Skeletal muscle satellite cell (primary cell): ENCODE measurements around the gene SSBP4. TPM values are rescaled to one million over a fixed set of nuclear protein-coding genes. Genes with fewer than 3 reads are reported as not detected.
"Not testable (repeated sequence)": the region's sequence is repeated elsewhere in the genome, so short reads cannot be mapped to it uniquely, and the experiment has no call there.

ENCODE experiments used
- H3K27me3 ChIP-seq: 2 replicates; pipeline ENCODE4 v1.7.0; 2013; ENCODE audit warnings: low read length; ENCODE audit not compliant: control insufficient read depth, insufficient read depth
- H3K36me3 ChIP-seq: 2 replicates; pipeline ENCODE4 v1.7.0; 2013; ENCODE audit warnings: mild to moderate bottlenecking, control low read depth, low read length; ENCODE audit not compliant: insufficient read depth
- H3K4me1 ChIP-seq: 2 replicates; pipeline ENCODE4 v1.7.0; 2013; ENCODE audit warnings: low read length; ENCODE audit not compliant: control insufficient read depth, insufficient read depth
- H3K4me2 ChIP-seq: 2 replicates; pipeline ENCODE4 v1.7.0; 2013; ENCODE audit warnings: mild to moderate bottlenecking, low read length
- H3K4me3 ChIP-seq: 2 replicates; pipeline ENCODE4 v1.7.0; 2013; ENCODE audit warnings: low read length
- H3K9ac ChIP-seq: 2 replicates; pipeline ENCODE4 v1.7.0; 2013; ENCODE audit warnings: mild to moderate bottlenecking, low read depth, low read length, moderate library complexity
- H3K9me3 ChIP-seq: replicated peaks from 2 replicates; pipeline ENCODE4 v1.7.0; 2013; ENCODE audit warnings: mild to moderate bottlenecking, control low read depth, low read length
- total RNA-seq: library from RNA; depleted of rRNA; stranded (reverse); fragments of >200 nt; gene quantifications from 2 replicates; pipeline ENCODE4 v1.2.3, GENCODE V29; 2012; rRNA removed

Gene SSBP4
- 72.2 and 73.2 TPM in 2 replicates for total RNA-seq

DNA sequence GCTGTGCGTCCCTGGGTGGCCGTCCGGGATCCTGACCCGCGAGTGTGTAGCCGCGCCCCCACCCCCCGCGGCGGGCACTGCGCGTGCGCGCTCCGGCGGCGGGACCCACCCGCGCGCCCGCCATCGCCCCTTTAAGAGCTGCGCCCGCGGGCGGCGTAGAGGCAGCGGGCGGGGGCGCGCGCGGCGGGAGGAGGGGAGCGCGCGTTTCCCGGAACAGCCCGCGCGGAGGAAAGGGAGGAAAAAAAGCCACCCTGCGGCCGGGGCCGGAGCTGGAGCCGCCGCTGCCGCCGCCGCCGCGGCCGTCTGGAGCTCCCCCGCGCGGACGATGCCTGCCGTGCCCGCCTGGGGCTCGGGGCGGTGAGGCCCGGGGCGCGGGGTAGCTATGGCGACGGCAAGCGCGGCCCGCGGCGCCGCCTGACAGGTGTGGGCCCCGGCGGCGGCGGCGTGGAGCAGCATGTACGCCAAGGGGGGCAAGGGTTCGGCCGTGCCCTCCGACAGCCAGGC lies at the start of gene SSBP4:
Gene SSBP4 (plus strand): TSS at position 204 of the 504 bp plus-strand sequence. CDS start 251 bp downstream, at position 455.
- H3K27me3 ChIP-seq, result no peaks in the 10 kb centered on the region
- peak within 1 kb of the TSS; percentile 98 for H3K4me2 ChIP-seq
- peak within 1 kb of the TSS; percentile 87 for H3K4me3 ChIP-seq
- no peaks in the 10 kb centered on the region for H3K36me3 ChIP-seq
- H3K9ac ChIP-seq, result peak within 1 kb of the TSS; percentile 86
- H3K4me1 ChIP-seq, result peaks cover 65% of the 10 kb centered on the region
- H3K9me3 ChIP-seq, result no peaks in the 10 kb centered on the region

GRCh38 chr19:18373407-18373891 lies 45.7 kb upstream of the SSBP4 start:
- H3K27me3 ChIP-seq, result no peaks in the 10 kb centered on the region
- no peaks in the 10 kb centered on the region for H3K9me3 ChIP-seq
- H3K36me3 ChIP-seq, result no peaks in the 10 kb centered on the region
- H3K4me1 ChIP-seq, result peaks cover 20% of the 10 kb centered on the region
- peak overlapping the region; percentile 70 for H3K9ac ChIP-seq
- no peak overlapping the region for H3K4me3 ChIP-seq
- no peak overlapping the region for H3K4me2 ChIP-seq

DNA sequence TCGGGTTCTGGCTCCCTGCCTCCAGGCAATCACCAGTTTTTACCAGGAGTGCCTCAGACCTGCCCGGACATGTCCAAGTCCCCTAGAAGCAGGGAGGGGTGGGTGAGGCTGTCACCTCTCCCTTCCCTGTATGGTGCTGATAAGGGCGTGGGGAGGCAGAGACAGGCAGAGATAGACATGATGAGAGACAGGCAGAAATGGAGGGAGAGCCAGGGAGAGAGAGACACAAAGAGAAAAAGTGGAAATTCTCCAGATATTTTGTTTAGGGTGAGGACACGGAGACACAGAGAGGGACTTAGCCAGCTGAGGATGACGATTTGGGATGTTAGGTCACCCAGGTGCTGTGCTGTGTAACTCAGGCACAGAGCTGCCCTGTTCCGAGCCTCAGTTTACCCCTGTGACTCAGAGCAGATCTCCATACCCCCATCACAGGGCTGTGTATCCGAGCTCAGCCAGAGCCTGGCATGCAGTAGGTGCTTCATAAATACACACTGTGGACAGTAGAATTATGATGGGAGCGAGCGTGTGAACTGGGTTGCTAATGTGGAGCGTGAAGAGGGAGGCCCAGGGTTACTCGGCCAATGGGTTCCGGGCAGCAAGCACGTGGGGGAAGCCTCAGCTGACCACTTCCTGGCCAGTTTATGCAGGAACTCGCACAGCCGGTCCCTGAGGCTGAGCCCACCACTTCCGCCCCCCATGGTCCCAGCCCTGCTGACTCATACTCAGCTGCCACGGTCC lies 45.1 kb upstream of the SSBP4 start:
- Histone ChIP-seq H3K36me3 (no peaks in the 10 kb centered on the region), H3K9ac (peak overlapping the region; percentile 70), H3K4me3 (peak overlapping the region; percentile 0), H3K27me3 (no peaks in the 10 kb centered on the region), H3K4me1 (peaks cover 25% of the 10 kb centered on the region), H3K4me2 (peak overlapping the region; percentile 43), H3K9me3 (no peaks in the 10 kb centered on the region)

DNA sequence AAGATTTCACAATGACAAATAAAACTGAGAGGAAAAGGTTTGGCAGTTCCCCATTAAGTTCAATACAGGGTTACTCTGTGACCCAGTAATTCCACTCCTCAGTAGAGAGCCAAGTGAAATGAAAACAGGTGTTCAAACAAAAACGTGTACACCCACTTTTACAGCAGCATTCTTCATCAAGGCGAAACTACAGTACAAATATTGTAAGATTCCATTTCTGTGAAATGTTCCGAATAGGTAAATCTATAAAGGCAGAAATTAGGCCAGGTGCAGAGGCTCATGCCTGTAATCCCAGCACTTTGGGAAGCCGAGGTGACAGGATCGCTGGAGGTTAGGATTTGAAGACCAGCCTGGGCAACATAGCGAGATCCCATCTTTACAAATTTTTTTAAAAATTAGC lies 42.2 kb upstream of the SSBP4 start:
- Histone ChIP-seq H3K4me3 (no peak overlapping the region), H3K4me1 (peaks cover 35% of the 10 kb centered on the region), H3K4me2 (no peak overlapping the region), H3K36me3 (no peaks in the 10 kb centered on the region), H3K9me3 (no peaks in the 10 kb centered on the region), H3K27me3 (no peaks in the 10 kb centered on the region), H3K9ac (no peak overlapping the region)

- H3K9ac ChIP-seq, result no peak overlapping the region
- peaks cover 20% of the 10 kb centered on the region for H3K4me1 ChIP-seq
- H3K4me2 ChIP-seq, result no peak overlapping the region
- no peaks in the 10 kb centered on the region for H3K9me3 ChIP-seq
- H3K4me3 ChIP-seq, result no peak overlapping the region
- H3K36me3 ChIP-seq, result no peaks in the 10 kb centered on the region
- H3K27me3 ChIP-seq, result no peaks in the 10 kb centered on the region
Observed at GRCh38 chr19:18379803-18380747, 39.1 kb upstream of the SSBP4 start.

DNA sequence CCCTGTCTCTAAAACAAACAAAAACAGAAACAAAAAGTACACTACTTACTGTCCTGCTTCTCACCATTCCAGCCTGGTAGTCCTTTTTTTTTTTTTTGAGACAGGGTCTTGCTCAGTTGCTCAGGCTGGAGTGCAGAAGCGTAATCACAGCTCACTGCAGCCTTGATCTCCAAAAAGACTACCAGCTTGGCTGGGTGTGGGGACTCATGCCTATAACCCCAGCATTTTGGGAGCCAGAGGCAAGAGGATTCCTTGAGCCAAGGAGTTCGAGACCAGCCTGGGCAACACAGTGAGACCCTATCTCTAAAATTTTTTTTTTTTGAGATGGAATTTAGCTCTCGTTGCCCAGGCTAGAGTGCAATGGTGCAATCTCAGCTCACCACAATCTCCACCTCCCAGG lies 38.4 kb upstream of the SSBP4 start:
- Histone ChIP-seq H3K9ac (no peak overlapping the region), H3K4me2 (no peak overlapping the region), H3K36me3 (no peaks in the 10 kb centered on the region), H3K4me3 (no peak overlapping the region), H3K4me1 (peaks cover 25% of the 10 kb centered on the region), H3K27me3 (no peaks in the 10 kb centered on the region), H3K9me3 (no peaks in the 10 kb centered on the region)

- H3K9me3 ChIP-seq, result not testable (repeated sequence)
Observed at GRCh38 chr19:18383622-18384021, 35.6 kb upstream of the SSBP4 start.

DNA sequence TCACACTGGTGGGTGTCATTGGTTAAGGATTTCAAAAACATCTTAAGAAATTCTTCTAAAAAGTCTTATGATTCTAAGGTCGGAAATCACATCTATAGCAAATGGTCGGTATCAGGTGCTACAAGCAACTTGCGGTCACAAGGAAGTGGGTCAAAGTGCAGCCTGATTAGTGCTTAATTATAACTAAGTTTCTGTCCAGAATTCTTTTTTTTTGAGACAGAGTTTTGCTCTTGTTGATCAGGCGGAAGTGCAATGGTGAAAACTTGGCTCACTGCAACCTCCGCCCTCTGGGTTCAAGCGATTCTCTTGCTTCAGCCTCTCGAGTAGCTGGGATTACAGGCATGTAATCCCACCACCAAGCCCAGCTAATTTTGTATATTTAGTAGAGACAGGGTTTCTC lies 34.4 kb upstream of the SSBP4 start:
- Histone ChIP-seq H3K36me3 (peaks cover 13% of the 10 kb centered on the region), H3K4me2 (no peak overlapping the region), H3K4me1 (peaks cover 33% of the 10 kb centered on the region), H3K4me3 (no peak overlapping the region), H3K9me3 (no peaks in the 10 kb centered on the region), H3K27me3 (no peaks in the 10 kb centered on the region), H3K9ac (no peak overlapping the region)

More at GRCh38 chr19:18383622-18384021, 35.6 kb upstream of the SSBP4 start:
- not testable (repeated sequence) for H3K4me3 ChIP-seq, H3K27me3 ChIP-seq, H3K9ac ChIP-seq, H3K4me2 ChIP-seq, H3K36me3 ChIP-seq
- H3K4me1 ChIP-seq, result peaks cover 35% of the 10 kb centered on the region

GRCh38 chr19:18385359-18385674 lies 33.9 kb upstream of the SSBP4 start:
- no peaks in the 10 kb centered on the region for H3K27me3 ChIP-seq
- H3K4me2 ChIP-seq, result peak overlapping the region; percentile 85
- H3K9ac ChIP-seq, result no peak overlapping the region
- no peak overlapping the region for H3K4me3 ChIP-seq
- H3K4me1 ChIP-seq, result peaks cover 28% of the 10 kb centered on the region
- H3K9me3 ChIP-seq, result no peaks in the 10 kb centered on the region
- peaks cover 16% of the 10 kb centered on the region for H3K36me3 ChIP-seq

- no peaks in the 10 kb centered on the region for H3K9me3 ChIP-seq
- peak within 1 kb of the TSS; percentile 77 for H3K9ac ChIP-seq
- peaks cover 16% of the 10 kb centered on the region for H3K36me3 ChIP-seq
- peak within 1 kb of the TSS; percentile 79 for H3K4me3 ChIP-seq
- no peaks in the 10 kb centered on the region for H3K27me3 ChIP-seq
- H3K4me1 ChIP-seq, result peaks cover 22% of the 10 kb centered on the region
- H3K4me2 ChIP-seq, result peak within 1 kb of the TSS; percentile 85
Observed at GRCh38 chr19:18385675-18386542, 33.3 kb upstream of the SSBP4 start, which contains the start of gene GDF15. Gene GDF15 (plus strand): TSS chr19:18386158. CDS start chr19:18386190, 32 bp downstream.
